NCI-H1436 (cell line): ENCODE data around the gene ATP2B2.

Source experiments
- DNase-seq: peaks from one replicate; lab custom pipeline; 2025; lab: John Stamatoyannopoulos, UW

ATP2B2 gene

DNA sequence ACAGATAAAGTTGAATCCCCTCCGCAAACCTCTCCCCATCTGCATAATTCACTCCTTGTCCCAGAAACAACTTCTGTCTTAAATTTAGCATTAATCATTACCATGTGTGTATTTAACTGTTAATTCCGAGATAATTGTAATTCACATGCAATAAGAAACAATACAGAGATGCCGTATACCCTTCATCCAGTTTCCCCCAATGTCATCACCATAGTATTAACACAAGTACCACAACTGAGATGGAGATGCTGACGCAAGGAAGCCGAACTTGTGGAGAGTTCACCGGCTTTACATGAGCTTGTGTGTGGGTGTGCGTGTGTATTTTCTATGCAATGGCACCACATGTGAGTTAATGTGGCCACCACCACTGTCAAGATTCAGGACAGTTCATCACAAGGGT, 144.9 kb downstream of the ATP2B2 start:
- DNase-seq: no peak

GRCh38 chr3:10359761-10360161, 145.6 kb downstream of the ATP2B2 start:
- DNase-seq: no peak

DNA sequence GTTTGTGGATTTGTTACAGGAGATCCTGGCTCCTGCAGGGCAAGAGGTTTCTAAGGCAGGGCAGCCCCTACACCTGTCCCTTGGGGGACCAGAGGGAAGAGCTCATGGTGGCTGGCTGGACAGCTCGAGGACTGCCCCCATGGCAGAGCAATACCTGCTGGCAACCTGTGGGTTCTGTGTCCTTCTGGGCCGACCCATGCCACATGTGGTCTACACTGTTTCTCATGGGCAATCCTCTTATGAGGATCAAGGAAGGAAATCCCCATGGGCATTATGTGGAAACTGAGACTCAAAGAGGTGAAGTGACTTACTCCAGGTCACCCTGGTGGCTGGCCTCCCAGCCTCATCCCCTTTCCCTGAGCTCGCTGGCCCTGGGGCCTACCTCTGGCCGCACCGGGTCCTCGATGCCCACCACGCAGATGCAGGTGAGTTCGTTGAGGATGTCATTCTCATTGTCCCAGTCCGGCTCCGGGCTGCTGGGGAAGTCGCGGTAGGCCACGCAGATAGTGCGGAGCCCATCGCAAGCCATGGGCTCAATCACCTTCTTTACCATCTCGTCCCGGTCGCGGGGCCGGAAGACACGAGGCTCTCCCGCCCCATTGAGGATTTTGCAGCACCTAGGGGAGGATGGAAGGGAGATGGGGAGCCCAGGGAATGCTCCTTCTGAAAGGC, 146.9 kb downstream of the ATP2B2 start:
- DNase-seq: no peak

GRCh38 chr3:10357592-10358308, 147.6 kb downstream of the ATP2B2 start:
- DNase-seq: no peak

DNA sequence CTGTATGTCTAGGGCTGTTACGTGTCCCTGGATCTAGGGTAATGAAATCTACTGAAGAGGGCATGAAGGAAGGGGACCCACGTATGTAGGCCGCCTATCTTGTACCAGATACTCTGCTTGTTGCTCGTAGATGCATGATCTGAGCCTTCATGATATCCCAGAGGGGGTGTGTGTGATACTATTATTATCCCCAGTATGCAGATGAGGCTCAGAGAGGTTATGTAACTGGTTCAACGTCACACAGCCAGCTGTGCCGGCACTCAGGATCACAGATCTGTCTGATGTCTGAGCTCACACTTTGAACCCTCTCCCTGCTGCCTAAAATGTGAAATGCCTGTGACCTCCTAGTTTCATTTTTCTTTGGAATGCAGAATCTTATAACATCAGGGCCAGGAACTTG, 148.3 kb downstream of the ATP2B2 start:
- DNase-seq: no peak

DNA sequence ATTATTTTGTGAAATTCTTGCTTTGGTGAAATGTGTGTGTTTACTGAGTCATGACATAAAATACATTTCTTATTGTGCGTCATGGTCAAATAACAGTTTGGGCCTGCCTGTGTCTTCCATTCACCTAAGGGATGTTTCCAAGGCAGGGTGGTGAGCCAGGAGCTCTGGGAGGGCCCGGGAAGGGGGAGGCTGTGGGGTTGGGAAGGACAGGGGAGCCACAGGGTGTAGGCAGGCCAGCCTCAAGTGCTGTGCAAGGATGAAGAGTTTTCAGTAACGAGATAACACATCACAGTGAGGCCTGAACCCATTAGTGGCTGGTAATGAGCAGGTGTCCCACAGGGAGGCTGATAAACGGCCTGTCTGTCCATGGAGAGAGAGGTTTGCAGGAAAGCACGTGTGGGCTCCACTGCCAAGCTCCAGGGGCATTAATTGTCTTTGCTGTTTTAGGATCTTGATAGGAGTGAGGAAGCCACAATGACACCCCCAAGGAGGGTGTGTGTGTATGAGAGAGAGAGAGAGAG, 148.9 kb downstream of the ATP2B2 start:
- DNase-seq: no peak

- DNase-seq: no peak
These were observed 150.9 kb downstream of the ATP2B2 start for GRCh38 chr3:10354361-10355015.

- DNase-seq: no peak
These were observed 151.6 kb downstream of the ATP2B2 start for GRCh38 chr3:10353661-10354360.

DNA sequence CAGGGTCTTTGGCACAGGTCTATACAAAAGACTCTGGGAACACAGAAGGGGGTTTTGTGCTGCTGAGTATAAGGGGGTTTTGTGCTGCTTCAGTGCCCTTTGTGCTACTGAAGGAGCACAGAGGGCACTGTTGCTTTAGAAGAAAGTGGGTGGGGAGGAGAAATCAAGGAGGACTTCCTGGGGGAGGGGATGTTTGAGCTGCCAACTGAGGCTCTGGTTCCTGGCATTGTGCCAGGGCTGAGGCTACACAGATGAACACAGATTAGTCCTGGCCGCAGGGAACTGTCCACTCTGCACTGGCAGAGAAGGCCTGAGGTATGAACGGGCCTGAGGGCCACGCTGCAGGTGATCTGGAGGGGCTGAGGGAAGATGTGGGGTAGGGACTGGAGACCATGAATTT, 152.2 kb downstream of the ATP2B2 start:
- no peak for DNase-seq

DNA sequence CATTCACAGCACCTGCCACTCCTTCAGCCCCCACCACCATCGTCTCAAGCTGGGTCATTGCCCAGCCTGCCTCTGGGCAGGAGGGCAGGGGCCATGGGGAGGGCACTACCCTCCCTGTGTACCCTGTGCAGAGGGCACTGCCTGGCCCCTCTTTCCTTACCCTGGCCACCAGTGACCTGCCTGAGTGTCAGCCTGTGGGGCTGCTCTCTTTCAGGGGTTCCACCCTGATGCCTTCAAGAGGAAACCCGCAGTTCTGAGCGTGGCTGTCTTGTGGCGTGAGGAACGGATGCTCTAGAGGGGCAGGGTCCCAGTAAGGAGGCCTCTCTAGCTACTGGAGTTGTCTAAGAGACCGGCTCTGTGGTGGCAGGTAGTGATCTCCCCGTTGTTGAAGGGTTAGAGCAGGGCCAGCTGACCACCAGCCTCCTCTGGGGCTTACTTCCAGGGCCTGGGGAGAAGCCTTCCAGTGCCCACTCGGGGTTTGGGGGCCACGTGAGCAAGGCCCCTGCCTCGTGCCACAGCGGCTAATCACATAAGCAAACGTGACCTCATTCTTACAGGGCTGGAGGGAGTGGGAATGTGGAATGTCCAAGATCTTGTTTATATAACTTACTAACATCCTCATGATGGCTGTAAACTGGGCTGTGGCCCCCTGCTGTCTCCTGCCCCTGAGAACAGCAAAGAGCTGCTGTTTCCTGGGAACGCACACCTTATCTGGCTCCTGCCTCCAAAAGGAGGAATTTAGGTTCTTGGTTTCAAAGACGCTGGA, 153.1 kb downstream of the ATP2B2 start:
- DNase-seq: no peak

DNA sequence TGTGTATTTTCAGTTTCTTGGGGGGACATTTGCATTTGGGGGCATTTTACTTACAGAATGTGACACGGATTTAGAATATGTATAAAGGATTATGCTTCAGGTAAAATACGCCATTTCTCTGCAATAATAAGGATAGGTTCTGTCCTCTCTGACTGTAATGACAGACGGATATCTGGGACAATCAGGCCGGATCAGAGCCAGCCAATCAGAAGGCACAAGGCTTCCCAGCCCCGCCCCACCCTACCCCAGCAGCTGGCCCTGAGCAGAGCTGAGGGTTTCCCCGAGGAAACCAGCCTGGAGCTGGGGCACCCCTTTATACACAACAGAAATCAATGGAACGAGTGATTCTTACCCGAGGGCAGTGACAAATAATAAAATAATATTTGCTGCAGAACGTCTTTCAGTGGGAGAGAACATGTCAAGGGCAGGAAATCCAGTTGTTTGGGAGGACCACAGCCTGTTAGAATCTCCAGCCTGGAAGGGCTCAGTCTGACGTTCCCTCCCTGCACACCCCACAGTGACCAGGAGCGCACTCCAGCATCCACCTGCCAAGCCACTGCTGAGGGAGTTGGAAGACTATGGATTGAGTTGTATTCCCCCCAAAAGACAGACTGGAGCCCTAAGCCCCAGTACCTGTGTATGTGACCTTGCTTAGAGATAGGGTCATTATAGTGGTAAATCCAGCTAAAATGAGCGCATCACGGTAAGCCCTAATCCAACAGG, 154.2 kb downstream of the ATP2B2 start:
- DNase-seq: no peak

- DNase-seq: no peak
These were observed 154.9 kb downstream of the ATP2B2 start for GRCh38 chr3:10350324-10350985.

DNA sequence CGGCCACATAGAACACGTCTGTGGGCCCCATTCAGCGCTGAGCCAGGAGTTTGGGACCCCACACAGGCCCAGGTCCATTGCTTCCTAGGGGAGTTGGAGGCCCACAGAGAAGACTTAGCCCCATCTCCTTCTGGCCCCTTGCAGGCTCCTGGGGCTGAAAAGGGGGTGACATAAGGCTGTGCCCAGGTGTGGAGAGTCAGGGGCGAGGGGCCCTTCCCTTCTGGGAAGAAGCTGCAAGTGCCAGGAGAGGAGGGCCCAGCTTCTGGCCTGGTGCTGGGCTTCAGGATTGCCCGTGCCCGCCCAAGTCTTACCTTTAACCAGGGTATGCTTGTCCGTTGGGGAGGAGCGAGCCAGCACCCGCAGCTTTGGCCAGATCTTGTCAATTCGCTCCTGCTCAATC, 155.6 kb downstream of the ATP2B2 start:
- no peak for DNase-seq

GRCh38 chr3:10348404-10348721, 157.0 kb downstream of the ATP2B2 start:
- DNase-seq: no peak

DNA sequence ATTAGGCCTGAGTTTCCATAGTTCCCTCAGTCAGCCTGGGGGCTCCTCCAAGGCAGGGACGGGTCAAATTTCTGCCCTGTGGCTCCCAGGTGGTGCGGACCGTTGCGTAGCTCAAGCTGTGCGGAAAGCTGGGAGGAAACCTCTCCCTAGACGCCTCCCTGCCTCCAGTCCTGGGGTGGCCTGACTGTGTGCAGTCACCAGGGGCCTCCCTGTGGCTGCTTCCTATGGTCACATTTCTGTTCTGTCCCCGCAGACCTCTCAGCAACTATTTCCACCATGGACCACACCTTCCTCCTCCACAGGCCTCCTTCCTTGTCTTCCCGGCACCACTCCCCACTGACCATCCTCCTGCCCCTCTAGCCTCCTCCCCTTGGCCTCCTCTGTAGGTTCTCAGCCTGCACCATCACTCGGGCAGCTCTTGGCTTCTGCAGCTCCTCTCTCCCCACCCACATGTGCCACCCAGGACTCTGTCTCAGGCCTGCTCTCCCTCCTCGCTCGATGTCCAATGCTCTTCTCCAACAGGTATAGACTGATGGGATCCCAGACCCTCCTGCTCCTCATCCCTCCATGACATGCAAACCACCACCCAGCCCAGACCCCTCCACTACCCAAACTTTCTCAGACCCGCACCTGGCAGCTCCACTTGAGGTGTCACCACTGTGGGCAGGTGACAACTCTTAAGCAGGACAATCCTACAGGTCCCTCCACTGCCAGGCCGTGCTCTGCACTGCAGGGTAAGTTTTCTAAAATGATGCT, 157.6 kb downstream of the ATP2B2 start:
- DNase-seq: no peak

GRCh38 chr3:10345911-10346310, 159.5 kb downstream of the ATP2B2 start:
- DNase-seq: no peak

GRCh38 chr3:10344944-10345575, 160.3 kb downstream of the ATP2B2 start:
- no peak for DNase-seq

- DNase-seq: peak; percentile 26
These were observed 161.0 kb downstream of the ATP2B2 start for GRCh38 chr3:10344147-10344943.

DNA sequence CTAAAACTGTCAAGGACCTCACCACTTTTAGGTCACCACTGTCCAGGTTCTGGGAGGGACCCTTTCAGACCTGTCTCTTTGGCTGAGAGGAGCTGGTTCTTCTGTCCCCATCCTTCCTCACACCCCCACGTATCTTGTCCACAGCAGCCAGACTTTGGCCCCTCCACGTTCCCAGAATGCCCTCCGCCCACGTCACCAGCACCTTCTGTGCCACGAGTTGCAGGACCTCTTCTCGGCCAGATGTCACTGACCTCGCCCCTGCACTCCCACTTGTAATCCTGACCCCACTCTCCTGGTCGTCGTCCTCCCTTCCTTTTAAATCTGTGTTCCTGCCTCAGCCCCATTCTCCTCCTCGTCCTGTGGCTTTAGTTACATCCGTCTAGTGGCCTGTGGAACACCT, 161.9 kb downstream of the ATP2B2 start:
- no peak for DNase-seq
